Parathyroid adenoma (tissue), 2 donors: Measurements from ENCODE around the gene AQP12A.

Experiments
- H2AFZ ChIP-seq: fragments of 300-600 bp; sonication (generic); one replicate; pipeline ENCODE4 v1.7.0; 2017; ENCODE audit warnings: antibody characterized with exemption, mild to moderate bottlenecking
- H3K27ac ChIP-seq: fragments of 300-600 bp; sonication (generic); one replicate; pipeline ENCODE4 v1.7.0; 2017
- H3K27me3 ChIP-seq: fragments of 300-600 bp; sonication (generic); one replicate; pipeline ENCODE4 v1.7.0; 2017; ENCODE audit warnings: low read length; ENCODE audit not compliant: control insufficient read depth, insufficient read depth
- H3K36me3 ChIP-seq: fragments of 300-600 bp; sonication (generic); one replicate; pipeline ENCODE4 v1.7.0; 2017; ENCODE audit warnings: low read length; ENCODE audit not compliant: control insufficient read depth, insufficient read depth
- H3K4me1 ChIP-seq: fragments of 300-600 bp; sonication (generic); one replicate; pipeline ENCODE4 v1.7.0; 2017; ENCODE audit warnings: control low read depth
- H3K4me2 ChIP-seq: fragments of 300-600 bp; sonication (generic); one replicate; pipeline ENCODE4 v1.7.0; 2017; ENCODE audit warnings: low read length
- H3K4me3 ChIP-seq: fragments of 300-600 bp; sonication (generic); one replicate; pipeline ENCODE4 v1.7.0; 2017; ENCODE audit warnings: low read depth, low read length
- H3K79me2 ChIP-seq: fragments of 300-600 bp; sonication (generic); one replicate; pipeline ENCODE4 v1.7.0; 2017; ENCODE audit warnings: control low read depth
- H3K9ac ChIP-seq: fragments of 300-600 bp; sonication (generic); one replicate; pipeline ENCODE4 v1.7.0; 2017; ENCODE audit warnings: mild to moderate bottlenecking
- H3K9me3 ChIP-seq: fragments of 300-600 bp; sonication (generic); one replicate; pipeline ENCODE4 v1.7.0; 2017; ENCODE audit warnings: low read length; ENCODE audit not compliant: control insufficient read depth
- CTCF ChIP-seq: fragments of 300-600 bp; sonication (generic); IDR thresholded peaks from one replicate; pipeline ENCODE4 v1.7.0; 2017; ENCODE audit warnings: antibody characterized with exemption, mild to moderate bottlenecking
- donor health status: primary hyperparathyroidism.

The AQP12A gene

GRCh38 chr2:240737512-240737911, 45.8 kb downstream of the AQP12A start:
- Histone ChIP-seq H3K9me3 (no peaks in the 10 kb centered on the region), H3K27me3 (no peaks in the 10 kb centered on the region), H3K9ac (no peak overlapping the region), H3K36me3 (no peaks in the 10 kb centered on the region), H3K4me2 (no peak overlapping the region), H3K4me1 (no peaks in the 10 kb centered on the region), H3K4me3 (no peak overlapping the region), H3K79me2 (no peaks in the 10 kb centered on the region), H3K27ac (no peak overlapping the region), H2AFZ (no peak overlapping the region)
- TF ChIP-seq CTCF, result no peak

- Histone ChIP-seq H3K4me1 (no peaks in the 10 kb centered on the region), H3K27ac (no peak overlapping the region), H3K9ac (no peak overlapping the region), H3K4me3 (no peak overlapping the region), H2AFZ (no peak overlapping the region), H3K79me2 (no peaks in the 10 kb centered on the region), H3K27me3 (no peaks in the 10 kb centered on the region), H3K36me3 (no peaks in the 10 kb centered on the region), H3K4me2 (no peak overlapping the region), H3K9me3 (no peaks in the 10 kb centered on the region)
- TF ChIP-seq CTCF, result no peak
These were observed 46.3 kb downstream of the AQP12A start for GRCh38 chr2:240737958-240738357.

- no peaks in the 10 kb centered on the region for H3K36me3 ChIP-seq
- no peak overlapping the region for H2AFZ ChIP-seq
- H3K27me3 ChIP-seq, result no peaks in the 10 kb centered on the region
- no peak overlapping the region for H3K4me3 ChIP-seq
- no peak overlapping the region for H3K9ac ChIP-seq
- no peaks in the 10 kb centered on the region for H3K9me3 ChIP-seq
- H3K4me2 ChIP-seq, result no peak overlapping the region
- no peaks in the 10 kb centered on the region for H3K79me2 ChIP-seq
- no peaks in the 10 kb centered on the region for H3K4me1 ChIP-seq
- no peak overlapping the region for H3K27ac ChIP-seq
- no peak for TF ChIP-seq CTCF
These were observed 48.1 kb downstream of the AQP12A start for GRCh38 chr2:240739797-240740196.

- H3K36me3 ChIP-seq, result no peaks in the 10 kb centered on the region
- H3K27me3 ChIP-seq, result no peaks in the 10 kb centered on the region
- H2AFZ ChIP-seq, result no peak overlapping the region
- H3K9me3 ChIP-seq, result no peaks in the 10 kb centered on the region
- no peak overlapping the region for H3K4me2 ChIP-seq
- H3K27ac ChIP-seq, result no peak overlapping the region
- no peak for TF ChIP-seq CTCF
- H3K79me2 ChIP-seq, result no peaks in the 10 kb centered on the region
- H3K9ac ChIP-seq, result no peak overlapping the region
- no peak overlapping the region for H3K4me3 ChIP-seq
- H3K4me1 ChIP-seq, result no peaks in the 10 kb centered on the region
These were observed 49.4 kb downstream of the AQP12A start for GRCh38 chr2:240741091-240741490.

- H3K36me3 ChIP-seq, result no peaks in the 10 kb centered on the region
- H3K27ac ChIP-seq, result no peak overlapping the region
These were observed 51.0 kb downstream of the AQP12A start for GRCh38 chr2:240742602-240743095.

More at GRCh38 chr2:240742602-240743095, 51.0 kb downstream of the AQP12A start:
- H2AFZ ChIP-seq, result no peak overlapping the region
- H3K9ac ChIP-seq, result no peak overlapping the region
- no peak overlapping the region for H3K4me3 ChIP-seq
- no peaks in the 10 kb centered on the region for H3K9me3 ChIP-seq
- no peak overlapping the region for H3K4me2 ChIP-seq
- no peaks in the 10 kb centered on the region for H3K27me3 ChIP-seq
- H3K79me2 ChIP-seq, result no peaks in the 10 kb centered on the region
- no peaks in the 10 kb centered on the region for H3K4me1 ChIP-seq
- no peak for TF ChIP-seq CTCF
